GM10266 (cell line): Measurements from ENCODE around the gene CCDC137.
A peak's percentile ranks its signal among the peaks of the same experiment; 100 is the strongest.

ENCODE experiments used
- DNase-seq: peaks from one replicate; pipeline ENCODE4 v3.0.0; 2012; ENCODE audit errors: extremely low spot score
- TF ChIP-seq, protein P1 (sequence below): IDR thresholded peaks from 2 replicates; pipeline ENCODE4 v1.5.1; 2012; ENCODE audit warnings: mild to moderate bottlenecking, low read depth; ENCODE audit not compliant: control insufficient read depth, insufficient read depth; ENCODE audit errors: missing control alignments

Gene CCDC137

GRCh38 chr17:81660441-81660840 is 6.1 kb upstream of the CCDC137 start:
- no peak for DNase-seq
- TF ChIP-seq, protein P1, sequence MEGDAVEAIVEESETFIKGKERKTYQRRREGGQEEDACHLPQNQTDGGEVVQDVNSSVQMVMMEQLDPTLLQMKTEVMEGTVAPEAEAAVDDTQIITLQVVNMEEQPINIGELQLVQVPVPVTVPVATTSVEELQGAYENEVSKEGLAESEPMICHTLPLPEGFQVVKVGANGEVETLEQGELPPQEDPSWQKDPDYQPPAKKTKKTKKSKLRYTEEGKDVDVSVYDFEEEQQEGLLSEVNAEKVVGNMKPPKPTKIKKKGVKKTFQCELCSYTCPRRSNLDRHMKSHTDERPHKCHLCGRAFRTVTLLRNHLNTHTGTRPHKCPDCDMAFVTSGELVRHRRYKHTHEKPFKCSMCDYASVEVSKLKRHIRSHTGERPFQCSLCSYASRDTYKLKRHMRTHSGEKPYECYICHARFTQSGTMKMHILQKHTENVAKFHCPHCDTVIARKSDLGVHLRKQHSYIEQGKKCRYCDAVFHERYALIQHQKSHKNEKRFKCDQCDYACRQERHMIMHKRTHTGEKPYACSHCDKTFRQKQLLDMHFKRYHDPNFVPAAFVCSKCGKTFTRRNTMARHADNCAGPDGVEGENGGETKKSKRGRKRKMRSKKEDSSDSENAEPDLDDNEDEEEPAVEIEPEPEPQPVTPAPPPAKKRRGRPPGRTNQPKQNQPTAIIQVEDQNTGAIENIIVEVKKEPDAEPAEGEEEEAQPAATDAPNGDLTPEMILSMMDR = no peak

DNA sequence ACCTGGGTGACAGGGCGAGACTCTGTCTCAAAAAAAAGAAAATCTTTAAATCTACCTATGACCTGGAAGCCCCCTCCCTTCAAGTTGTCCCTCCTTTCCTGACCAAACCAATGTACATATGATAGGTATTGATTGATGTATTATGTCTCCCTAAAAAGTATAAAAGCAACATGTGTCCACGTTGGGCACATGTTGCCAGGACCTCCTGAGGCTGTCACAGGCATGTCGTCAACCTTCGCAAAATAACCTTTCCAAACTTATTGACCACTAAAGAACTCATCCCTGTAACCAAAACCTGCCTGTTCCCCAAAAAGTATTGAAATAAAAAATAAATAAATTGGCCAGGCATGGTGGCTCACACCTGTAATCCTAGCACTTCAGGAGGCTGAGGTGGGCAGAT is 4.5 kb upstream of the CCDC137 start:
- TF ChIP-seq, protein P1 = no peak
- no peak for DNase-seq

DNA sequence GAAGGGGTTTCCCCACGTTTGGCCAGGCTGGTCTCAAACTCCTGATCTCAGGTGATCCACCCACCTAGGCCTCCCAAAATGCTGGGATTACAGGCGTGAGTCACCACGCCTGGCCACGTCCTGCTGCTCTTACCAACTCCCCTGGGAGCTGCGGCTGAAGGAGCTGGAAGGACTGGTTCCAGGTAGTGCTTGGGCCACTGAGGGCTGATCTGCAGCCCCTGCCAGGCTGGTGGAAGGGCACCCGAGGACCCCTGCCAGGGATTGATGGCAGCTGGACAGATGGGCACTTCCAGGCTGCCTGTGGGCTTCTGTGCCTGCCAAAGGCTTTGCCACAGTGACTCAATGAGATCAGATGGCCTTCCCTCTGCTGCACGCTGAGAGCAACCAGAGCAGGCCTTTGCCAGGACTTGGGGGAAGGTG is 2.5 kb upstream of the CCDC137 start:
- DNase-seq = no peak
- TF ChIP-seq, protein P1 = no peak

DNA sequence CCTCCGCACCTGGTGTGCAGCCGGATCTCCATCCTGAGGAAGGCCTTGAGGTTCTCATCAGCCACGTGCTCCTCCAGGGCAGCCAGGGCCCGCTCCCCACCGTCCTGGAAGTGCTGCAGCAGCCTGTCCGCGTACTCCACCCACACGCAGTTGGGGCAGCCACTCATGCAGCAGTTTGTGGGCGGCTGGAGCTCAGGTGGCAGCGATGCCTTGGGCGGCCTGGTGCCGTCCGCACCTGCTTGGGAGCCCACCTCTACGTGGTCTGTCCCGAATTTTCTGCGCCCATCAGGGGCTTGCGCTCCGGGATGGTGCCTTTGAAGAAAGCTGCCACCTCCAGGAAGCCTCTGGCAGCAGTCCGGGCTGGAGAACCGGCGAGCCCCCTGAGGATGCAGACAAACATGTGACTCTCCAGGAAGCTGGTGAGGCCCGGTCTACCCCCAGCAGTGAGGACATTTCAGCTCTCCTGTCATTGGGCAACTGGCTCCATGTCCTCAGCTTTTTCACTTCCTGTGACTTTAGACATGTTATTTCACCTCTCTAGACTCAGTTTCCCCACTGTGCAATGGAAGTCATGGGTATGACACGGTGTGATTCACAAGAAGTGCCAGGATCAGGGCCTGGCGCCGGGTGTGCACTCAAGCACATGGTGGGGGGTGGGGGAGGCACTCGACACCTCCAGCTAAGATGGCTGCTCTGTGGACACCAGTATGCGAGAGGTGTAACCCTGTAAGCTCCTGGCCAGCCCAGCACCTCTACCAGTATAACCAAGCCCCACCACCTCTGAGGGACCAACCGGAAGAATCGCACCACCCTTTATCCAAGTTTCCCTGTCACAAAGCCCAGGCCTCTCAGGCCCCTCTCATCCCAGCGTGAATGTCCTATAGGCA is 1.1 kb upstream of the CCDC137 start:
- DNase-seq = peak; percentile 67
- TF ChIP-seq, protein P1 = no peak

GRCh38 chr17:81666092-81666341 is 520 bp upstream of the CCDC137 start:
- no peak for DNase-seq
- TF ChIP-seq, protein P1 = no peak

GRCh38 chr17:81667754-81668153 is 1.2 kb downstream of the CCDC137 start:
- TF ChIP-seq, protein P1 = no peak
- no peak for DNase-seq

DNA sequence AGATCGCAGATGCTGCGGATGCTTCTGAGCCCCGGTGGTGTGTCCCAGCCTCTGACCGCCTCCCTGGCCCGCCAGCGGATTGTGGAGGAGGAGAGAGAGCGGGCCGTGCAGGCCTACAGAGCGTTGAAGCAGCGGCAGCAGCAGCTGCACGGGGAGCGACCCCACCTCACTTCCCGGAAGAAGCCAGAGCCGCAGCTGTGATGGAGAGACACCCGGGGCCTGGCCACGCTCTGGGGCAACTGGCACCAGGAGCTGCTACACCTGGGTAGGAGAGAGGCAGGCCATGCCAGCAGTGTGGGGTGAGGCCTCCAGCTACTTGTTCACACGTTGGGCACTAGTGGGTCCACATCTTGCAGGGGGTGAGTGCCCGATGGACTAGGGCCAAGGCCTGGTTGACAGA is 6.0 kb downstream of the CCDC137 start:
- DNase-seq = no peak
- TF ChIP-seq, protein P1 = no peak
